Heart left ventricle (tissue), 13 donors: Measurements from ENCODE around the gene TMX3.

Source experiments
- POLR2A ChIP-seq, 2 donors: fragments of 450-650 bp; IDR thresholded peaks; one replicate each; pipeline ENCODE4 v1.6.1; 2017; ENCODE audit warnings: antibody characterized with exemption in 2 of 2, mild to moderate bottlenecking in 2 of 2, moderate library complexity in 2 of 2
- TF ChIP-seq, protein P1 (sequence below), 12 donors: fragments of 200-600 bp; sonication (generic) in 4 of 12; IDR thresholded peaks; one replicate each; pipeline versions ENCODE4 v1.5.0 to v1.8.0; 2018 to 2022; ENCODE audit warnings: antibody characterized with exemption in 12 of 12, mild to moderate bottlenecking in 5 of 12
- donor health status: ischemic (EF 13 %, LVEDD 7.1; RV severe dilation, severe dysfunction).
- donor health status: DM: no; HTN: yes; CAD: no.
- donor health status: DM: no; HTN: no; CAD: no.
- donor health status: ischemic (EF 25% LVEDD 6.9; RV normal size, moderate dysfunction).
- donor health status: ischemic (EF 25% LVEDD 5.7; RV mildly dilated, moderate dysfunction).
- donor health status: ischemic (EF 35%, LVEDD 5.7; RV mildly dilated, moderate dysfunction).
- donor health status: nonischemic (EF 11% LVEDD 7.7; RV severe dilation, severe dysfunction).
- donor health status: DM: yes; HTN: yes; CAD: no.
- donor health status: PGD.
- donor health status: ischemic (EF 29% LVEDD 5.4; RV normal size, mild dysfunction).
- donor health status: nonischemic (EF 23%, LVEDD 6.1; RV moderate dilation, normal function).

- TF ChIP-seq, protein P1, sequence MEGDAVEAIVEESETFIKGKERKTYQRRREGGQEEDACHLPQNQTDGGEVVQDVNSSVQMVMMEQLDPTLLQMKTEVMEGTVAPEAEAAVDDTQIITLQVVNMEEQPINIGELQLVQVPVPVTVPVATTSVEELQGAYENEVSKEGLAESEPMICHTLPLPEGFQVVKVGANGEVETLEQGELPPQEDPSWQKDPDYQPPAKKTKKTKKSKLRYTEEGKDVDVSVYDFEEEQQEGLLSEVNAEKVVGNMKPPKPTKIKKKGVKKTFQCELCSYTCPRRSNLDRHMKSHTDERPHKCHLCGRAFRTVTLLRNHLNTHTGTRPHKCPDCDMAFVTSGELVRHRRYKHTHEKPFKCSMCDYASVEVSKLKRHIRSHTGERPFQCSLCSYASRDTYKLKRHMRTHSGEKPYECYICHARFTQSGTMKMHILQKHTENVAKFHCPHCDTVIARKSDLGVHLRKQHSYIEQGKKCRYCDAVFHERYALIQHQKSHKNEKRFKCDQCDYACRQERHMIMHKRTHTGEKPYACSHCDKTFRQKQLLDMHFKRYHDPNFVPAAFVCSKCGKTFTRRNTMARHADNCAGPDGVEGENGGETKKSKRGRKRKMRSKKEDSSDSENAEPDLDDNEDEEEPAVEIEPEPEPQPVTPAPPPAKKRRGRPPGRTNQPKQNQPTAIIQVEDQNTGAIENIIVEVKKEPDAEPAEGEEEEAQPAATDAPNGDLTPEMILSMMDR (IDR thresholded peaks at IDR 0.05): no peak
- TF ChIP-seq POLR2A (IDR thresholded peaks at IDR 0.05): no peak
Observed at GRCh38 chr18:68764016-68764415, 49.1 kb upstream of the TMX3 start.
